HEK293T (cell line): ENCODE results near the gene CLCN7.

Experiments used
- BHLHE40 ChIP-seq: fragments of 450-650 bp; IDR thresholded peaks from 2 replicates; pipeline ENCODE4 v1.6.1; 2016; ENCODE audit warnings: mild to moderate bottlenecking, moderate library complexity, borderline replicate concordance
- CTBP1 ChIP-seq: fragments of 450-650 bp; IDR thresholded peaks from 2 replicates; pipeline ENCODE4 v1.6.1; 2016; ENCODE audit warnings: borderline replicate concordance
- ELF4 ChIP-seq: fragments of 450-650 bp; IDR thresholded peaks from 2 replicates; pipeline ENCODE4 v1.6.1; 2017; ENCODE audit warnings: antibody characterized with exemption
- FOXA1 ChIP-seq: fragments of 450-650 bp; IDR thresholded peaks from 2 replicates; pipeline ENCODE4 v1.6.1; 2016; ENCODE audit warnings: mild to moderate bottlenecking
- FOXK2 ChIP-seq: fragments of 450-650 bp; IDR thresholded peaks from 2 replicates; pipeline ENCODE4 v1.6.1; 2016; ENCODE audit warnings: mild to moderate bottlenecking
- FOXM1 ChIP-seq: fragments of 450-650 bp; IDR thresholded peaks from 2 replicates; pipeline ENCODE4 v1.6.1; 2017; ENCODE audit warnings: mild to moderate bottlenecking, borderline replicate concordance
- HDGF ChIP-seq: fragments of 450-650 bp; IDR thresholded peaks from 2 replicates; pipeline ENCODE4 v1.6.1; 2017; ENCODE audit warnings: antibody characterized with exemption, borderline replicate concordance
- L3MBTL2 ChIP-seq: fragments of 450-650 bp; conservative IDR thresholded peaks from 2 replicates; pipeline ENCODE4 v1.6.1; 2016; ENCODE audit warnings: mild to moderate bottlenecking
- NFRKB ChIP-seq: fragments of 450-650 bp; IDR thresholded peaks from 2 replicates; pipeline ENCODE4 v1.6.1; 2016; ENCODE audit warnings: mild to moderate bottlenecking, moderate library complexity
- SP1 ChIP-seq: fragments of 450-650 bp; IDR thresholded peaks from 2 replicates; pipeline ENCODE4 v1.6.1; 2017
- SUZ12 ChIP-seq: fragments of 450-650 bp; IDR thresholded peaks from 2 replicates; pipeline ENCODE4 v1.6.1; 2016; ENCODE audit warnings: mild to moderate bottlenecking
- TARDBP ChIP-seq: fragments of 450-650 bp; IDR thresholded peaks from 2 replicates; pipeline ENCODE4 v1.6.1; 2016
- ZNF384 ChIP-seq: fragments of 450-650 bp; IDR thresholded peaks from 2 replicates; pipeline ENCODE4 v1.6.1; 2016

DNA sequence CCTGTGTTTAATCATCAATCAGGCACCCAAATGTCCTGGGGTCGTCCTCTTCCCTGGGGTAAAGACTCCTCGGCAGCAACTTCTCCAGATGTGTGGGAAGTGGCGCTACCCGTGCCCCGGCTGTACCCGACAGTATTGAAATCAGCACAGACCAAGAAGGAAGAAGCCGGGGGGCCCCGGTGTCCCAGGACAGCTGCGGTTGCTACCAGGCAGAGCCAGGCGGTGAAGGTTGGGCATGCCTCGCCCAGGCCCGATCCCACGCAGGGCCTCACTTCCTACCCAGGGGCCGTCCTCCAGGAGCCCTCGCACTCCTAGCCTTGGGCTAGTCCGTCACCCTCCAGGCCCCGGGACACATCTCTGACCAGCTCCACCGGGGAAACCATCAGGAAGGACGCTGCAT is 21.5 kb downstream of the CLCN7 start:
- TF ChIP-seq FOXK2: no peak
- TF ChIP-seq SP1: no peak
- TF ChIP-seq BHLHE40: no peak
- TF ChIP-seq CTBP1: no peak
- TF ChIP-seq FOXA1: no peak
- TF ChIP-seq FOXM1: no peak
- TF ChIP-seq L3MBTL2: no peak
- no peak for TF ChIP-seq TARDBP
- no peak for TF ChIP-seq ELF4
- no peak for TF ChIP-seq ZNF384
- TF ChIP-seq HDGF: no peak
- no peak for TF ChIP-seq NFRKB
- TF ChIP-seq SUZ12: no peak
